Lower leg skin (tissue), 4 donors: ENCODE measurements around the gene PCED1B. TPM values are rescaled to one million over a fixed set of nuclear protein-coding genes. Genes with fewer than 3 reads are reported as not detected.

Experiments used
- DNase-seq, 2 donors: peaks; one replicate each; pipeline ENCODE4 v3.0.0-alpha.2; 2019; ENCODE audit warnings: low spot score in 2 of 2
- H3K4me3 ChIP-seq: fragments of 200-600 bp; sonication (generic); 2 replicates; pipeline ENCODE4 v1.5.1; 2017; ENCODE audit warnings: mild to moderate bottlenecking, low read depth; ENCODE audit not compliant: poor library complexity, severe bottlenecking
- CTCF ChIP-seq, 3 donors: fragments of 450-650 bp; IDR thresholded peaks; one replicate each; pipeline ENCODE4 v1.5.1; 2016; ENCODE audit warnings: antibody characterized with exemption in 3 of 3, mild to moderate bottlenecking in 3 of 3, moderate library complexity in 2 of 3
- POLR2A ChIP-seq, 2 donors: fragments of 450-650 bp; IDR thresholded peaks; one replicate each; pipeline ENCODE4 v1.6.1; 2016 to 2017; ENCODE audit warnings: antibody characterized with exemption in 2 of 2, mild to moderate bottlenecking in 1 of 2, moderate library complexity in 1 of 2
- WGBS, 2 donors: methylation state at CpG; one replicate each; pipeline ENCODE4 v1.1.5; 2018; 5-methylcytosine and 5-hydroxymethylcytosine counted together
- intact Hi-C: fragments of 100-400 bp; cut with DNase I; formaldehyde crosslinking; loops from one replicate; pipeline ENCODE4 v1.15.0; 2023; ENCODE audit warnings: low total_unique reads
- total RNA-seq, 4 donors: library from RNA; depleted of rRNA; stranded (reverse); fragments of >200 nt; gene quantifications; one replicate each; pipeline ENCODE4 v1.1.0, GENCODE V29; 2016

The PCED1B gene
- total RNA-seq, 4 donors from 2014 or later: 0.23 to 3.0 (median 0.73) TPM

GRCh38 chr12:47034661-47035060 lies 44.8 kb upstream of the PCED1B start:
- H3K4me3 ChIP-seq: no peak overlapping the region
- intact Hi-C loops: no loop called here
- WGBS, 2 donors: 78 to 85% methylated on average over 2 of the region's 2 CpGs
- no peak for DNase-seq
- TF ChIP-seq POLR2A (IDR thresholded peaks at IDR 0.05): no peak
- TF ChIP-seq CTCF (IDR thresholded peaks at IDR 0.05): no peak

- 70 to 78% methylated on average over 3 of the region's 3 CpGs for WGBS, 2 donors
- H3K4me3 ChIP-seq: no peak overlapping the region
- DNase-seq: no peak
- no peak for TF ChIP-seq CTCF (IDR thresholded peaks at IDR 0.05)
- no peak for TF ChIP-seq POLR2A (IDR thresholded peaks at IDR 0.05)
- intact Hi-C loops: no loop called here
These were observed 43.9 kb upstream of the PCED1B start for GRCh38 chr12:47035484-47035883.

GRCh38 chr12:47038270-47038748 lies 41.1 kb upstream of the PCED1B start:
- no peak overlapping the region for H3K4me3 ChIP-seq
- WGBS, 2 donors: 71 to 91% methylated on average over 1 of the region's 1 CpG
- intact Hi-C loops: no loop called here
- DNase-seq: no peak
- TF ChIP-seq POLR2A (IDR thresholded peaks at IDR 0.05) (no peak), CTCF (IDR thresholded peaks at IDR 0.05) (no peak)

GRCh38 chr12:47039079-47039478 lies 40.3 kb upstream of the PCED1B start:
- intact Hi-C loops: no loop called here
- 89 to 90% methylated on average over 2 of the region's 2 CpGs for WGBS, 2 donors
- DNase-seq: no peak
- TF ChIP-seq CTCF (IDR thresholded peaks at IDR 0.05) (no peak), POLR2A (IDR thresholded peaks at IDR 0.05) (no peak)
- no peak overlapping the region for H3K4me3 ChIP-seq

- TF ChIP-seq CTCF (IDR thresholded peaks at IDR 0.05) (no peak), POLR2A (IDR thresholded peaks at IDR 0.05) (no peak)
- intact Hi-C loops: no loop called here
- no peak for DNase-seq
- no peak overlapping the region for H3K4me3 ChIP-seq
- WGBS, 2 donors: 72 to 79% methylated on average over 1 of the region's 1 CpG
These were observed 39.7 kb upstream of the PCED1B start for GRCh38 chr12:47039756-47040155.

- WGBS, 2 donors: 84 to 94% methylated on average over 4 of the region's 4 CpGs
- TF ChIP-seq CTCF (IDR thresholded peaks at IDR 0.05) (no peak), POLR2A (IDR thresholded peaks at IDR 0.05) (no peak)
- no peak overlapping the region for H3K4me3 ChIP-seq
- no peak for DNase-seq
- intact Hi-C loops: no loop called here
These were observed 38.1 kb upstream of the PCED1B start for GRCh38 chr12:47041327-47041726.
